ENCODE results near the gene NELL1.
A peak's percentile ranks its signal among the peaks of the same experiment; 100 is the strongest.

The NELL1 gene

DNA sequence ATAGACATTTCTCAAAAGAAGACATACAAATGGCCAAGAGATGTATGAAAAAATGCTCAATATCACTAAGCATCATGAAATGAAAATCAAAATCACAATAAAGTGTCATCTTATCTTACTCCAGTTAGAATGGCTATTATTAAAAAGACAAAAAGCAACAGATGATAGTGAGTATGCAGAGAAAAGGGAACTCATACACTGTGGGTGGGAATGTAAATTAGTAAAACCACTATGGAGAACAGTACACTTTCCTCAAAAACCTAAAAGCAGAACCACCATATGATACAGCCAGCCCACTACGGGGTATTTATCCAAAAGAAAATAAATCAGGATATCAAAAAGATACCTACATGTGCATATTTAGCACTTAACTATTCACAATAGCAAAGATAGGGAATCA is 823.5 kb downstream of the NELL1 start:
- H3K4me3 ChIP-seq (ENCODE audit: low read length), result no peak overlapping the region
- DNase-seq (ENCODE audit: low read depth), result no peak
- TF ChIP-seq, protein P1, sequence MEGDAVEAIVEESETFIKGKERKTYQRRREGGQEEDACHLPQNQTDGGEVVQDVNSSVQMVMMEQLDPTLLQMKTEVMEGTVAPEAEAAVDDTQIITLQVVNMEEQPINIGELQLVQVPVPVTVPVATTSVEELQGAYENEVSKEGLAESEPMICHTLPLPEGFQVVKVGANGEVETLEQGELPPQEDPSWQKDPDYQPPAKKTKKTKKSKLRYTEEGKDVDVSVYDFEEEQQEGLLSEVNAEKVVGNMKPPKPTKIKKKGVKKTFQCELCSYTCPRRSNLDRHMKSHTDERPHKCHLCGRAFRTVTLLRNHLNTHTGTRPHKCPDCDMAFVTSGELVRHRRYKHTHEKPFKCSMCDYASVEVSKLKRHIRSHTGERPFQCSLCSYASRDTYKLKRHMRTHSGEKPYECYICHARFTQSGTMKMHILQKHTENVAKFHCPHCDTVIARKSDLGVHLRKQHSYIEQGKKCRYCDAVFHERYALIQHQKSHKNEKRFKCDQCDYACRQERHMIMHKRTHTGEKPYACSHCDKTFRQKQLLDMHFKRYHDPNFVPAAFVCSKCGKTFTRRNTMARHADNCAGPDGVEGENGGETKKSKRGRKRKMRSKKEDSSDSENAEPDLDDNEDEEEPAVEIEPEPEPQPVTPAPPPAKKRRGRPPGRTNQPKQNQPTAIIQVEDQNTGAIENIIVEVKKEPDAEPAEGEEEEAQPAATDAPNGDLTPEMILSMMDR (conservative IDR thresholded peaks at IDR 0.05; ENCODE audit: low read depth, low read length), result no peak

DNA sequence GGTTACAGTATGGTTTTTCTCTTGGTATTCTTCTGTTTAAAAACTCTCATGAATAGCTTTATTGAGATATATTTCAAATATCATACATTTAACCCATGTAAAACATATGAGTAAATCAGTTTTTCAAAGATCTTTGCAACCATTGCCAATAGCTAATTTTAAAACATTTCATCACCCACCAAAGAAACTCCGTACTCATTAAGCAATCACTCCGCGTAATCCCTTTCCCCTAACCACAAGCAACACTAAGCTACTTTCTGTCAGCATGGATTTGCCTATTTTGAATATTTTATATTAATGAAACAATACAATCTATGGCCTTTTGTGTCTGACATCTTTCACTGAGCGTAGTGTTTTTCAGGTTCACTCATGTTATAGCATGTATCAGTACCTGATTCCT is 825.6 kb downstream of the NELL1 start:
- TF ChIP-seq, protein P1 (conservative IDR thresholded peaks at IDR 0.05; ENCODE audit: low read depth, low read length), result no peak
- DNase-seq (ENCODE audit: low read depth), result no peak
- H3K4me3 ChIP-seq (ENCODE audit: low read length), result no peak overlapping the region

DNA sequence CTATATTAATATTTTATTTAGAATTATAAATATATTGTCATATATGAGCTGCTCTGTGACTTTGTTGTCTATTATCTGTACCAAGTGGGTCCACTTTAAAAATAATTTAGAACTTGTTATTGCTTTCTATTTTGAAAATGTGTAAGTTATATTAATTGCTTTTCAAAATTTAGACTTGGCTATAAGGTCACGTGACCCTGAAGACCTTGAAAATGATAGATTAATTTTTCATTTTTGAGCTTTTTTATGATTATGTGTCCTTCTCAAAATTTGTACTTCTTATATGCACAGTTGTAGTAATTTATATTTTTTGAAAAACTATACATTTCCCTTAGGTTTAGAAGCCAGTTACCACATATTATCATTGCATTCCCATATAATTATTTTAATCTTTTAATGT is 826.5 kb downstream of the NELL1 start:
- TF ChIP-seq, protein P1 (conservative IDR thresholded peaks at IDR 0.05; ENCODE audit: low read depth, low read length), result no peak
- no peak for DNase-seq (ENCODE audit: low read depth)
- H3K4me3 ChIP-seq (ENCODE audit: low read length), result no peak overlapping the region

DNA sequence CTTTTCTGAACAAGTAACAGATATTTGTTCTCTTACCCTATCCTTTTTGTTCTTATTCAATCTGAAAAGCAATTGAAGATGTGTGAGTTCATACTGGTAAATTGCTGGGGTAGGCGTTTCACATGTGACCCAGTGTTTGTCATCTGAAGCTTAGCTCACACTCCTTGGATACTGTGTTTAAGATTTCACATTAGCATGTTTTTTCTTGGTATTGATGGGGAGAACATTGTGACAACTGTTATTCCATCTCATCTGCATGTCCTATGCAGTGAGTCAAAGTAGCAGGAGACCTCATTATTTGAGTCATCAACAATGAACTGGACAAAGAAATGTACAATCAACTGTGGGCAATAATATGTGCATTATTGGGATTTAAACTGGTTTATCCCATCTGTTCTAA is 831.9 kb downstream of the NELL1 start:
- no peak for DNase-seq (ENCODE audit: low read depth)
- no peak overlapping the region for H3K4me3 ChIP-seq (ENCODE audit: low read length)
- TF ChIP-seq, protein P1 (conservative IDR thresholded peaks at IDR 0.05; ENCODE audit: low read depth, low read length), result no peak

DNA sequence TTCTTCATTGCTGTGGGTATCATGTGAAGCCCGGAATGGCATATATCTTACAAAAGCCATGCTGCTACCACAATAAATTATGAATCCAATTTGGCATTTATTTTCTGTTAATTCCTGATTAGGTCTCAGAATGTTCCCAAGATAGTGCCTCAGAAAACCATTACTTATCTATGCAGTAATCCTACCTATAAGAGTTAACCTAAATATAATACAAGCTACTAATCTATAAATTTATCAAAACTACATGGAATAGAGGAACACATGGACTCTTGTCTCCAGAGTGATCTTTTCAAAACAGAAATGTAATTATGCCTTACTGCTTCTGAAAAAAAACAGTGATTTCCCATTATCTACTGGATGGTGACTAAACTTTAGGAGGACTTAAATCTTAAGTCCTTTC is 835.7 kb downstream of the NELL1 start:
- DNase-seq (ENCODE audit: low read depth), result no peak

DNA sequence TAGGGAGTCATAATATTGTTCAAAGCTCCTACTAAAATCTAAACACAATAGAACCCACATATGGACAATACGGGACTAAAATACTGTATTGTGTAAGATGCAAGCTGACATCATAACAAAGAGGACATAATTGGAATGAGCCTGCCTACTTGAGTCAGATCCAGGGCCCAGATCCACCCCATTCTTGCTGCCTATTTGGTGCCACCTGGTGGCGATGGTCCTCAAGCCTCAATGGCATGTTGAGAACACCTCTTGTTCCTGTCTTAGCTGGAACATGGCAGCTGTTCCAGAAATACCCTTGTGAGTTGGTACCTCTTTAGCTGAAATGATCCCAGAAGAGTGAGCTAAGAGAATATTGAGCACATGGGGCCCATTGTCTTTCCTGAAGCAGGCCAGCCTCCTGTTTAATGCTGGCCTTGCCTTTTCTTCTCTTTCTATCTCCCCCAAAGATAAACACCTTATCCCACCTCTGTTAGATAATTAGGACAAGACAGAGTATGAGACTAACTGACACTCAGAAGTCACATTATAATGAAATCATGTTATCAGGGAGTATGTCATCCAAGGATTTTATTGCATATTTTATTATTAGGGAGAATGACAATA is 842.6 kb downstream of the NELL1 start:
- peak; percentile 42 for DNase-seq (ENCODE audit: low read depth)
- no peak overlapping the region for H3K4me3 ChIP-seq (ENCODE audit: low read length)
- TF ChIP-seq, protein P1 (conservative IDR thresholded peaks at IDR 0.05; ENCODE audit: low read depth, low read length), result peak; percentile 92

More for the DNA sequence above, 835.7 kb downstream of the NELL1 start:
- H3K4me3 ChIP-seq (ENCODE audit: low read length), result no peak overlapping the region
- TF ChIP-seq, protein P1 (conservative IDR thresholded peaks at IDR 0.05; ENCODE audit: low read depth, low read length), result no peak

DNA sequence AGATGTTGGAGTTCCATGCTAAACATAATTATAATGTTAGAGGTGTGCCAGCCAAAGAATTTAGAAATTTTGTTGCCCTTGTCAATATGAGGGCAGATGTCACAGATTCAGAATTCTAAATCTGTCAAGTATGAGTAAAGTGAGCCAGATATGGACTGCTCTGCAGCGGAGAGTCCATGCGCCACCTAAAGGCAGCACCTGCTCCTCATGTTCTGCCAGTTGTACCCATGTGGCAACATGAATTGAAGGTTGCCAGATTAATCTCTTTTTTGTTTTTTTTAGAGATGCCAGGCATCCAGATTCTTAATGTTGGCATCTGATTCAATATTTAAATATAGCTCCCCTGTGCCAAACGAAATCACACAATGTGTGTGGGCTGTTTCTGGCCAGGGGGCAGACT is 844.9 kb downstream of the NELL1 start:
- H3K4me3 ChIP-seq (ENCODE audit: low read length), result no peak overlapping the region
- TF ChIP-seq, protein P1 (conservative IDR thresholded peaks at IDR 0.05; ENCODE audit: low read depth, low read length), result peak; percentile 70
- DNase-seq (ENCODE audit: low read depth), result no peak

All from retinal pigment epithelial cell (primary cell).